22Rv1 (cell line): ENCODE results near the gene DHCR24.

Experiments used
- ZFX ChIP-seq: fragments of 450-650 bp; IDR thresholded peaks from 2 replicates; pipeline ENCODE4 v1.6.1; 2017; ENCODE audit warnings: antibody characterized with exemption, borderline replicate concordance
- TF ChIP-seq, protein P1 (sequence below): fragments of 450-650 bp; IDR thresholded peaks from 2 replicates; pipeline ENCODE4 v1.5.1; 2017; ENCODE audit warnings: mild to moderate bottlenecking

DNA sequence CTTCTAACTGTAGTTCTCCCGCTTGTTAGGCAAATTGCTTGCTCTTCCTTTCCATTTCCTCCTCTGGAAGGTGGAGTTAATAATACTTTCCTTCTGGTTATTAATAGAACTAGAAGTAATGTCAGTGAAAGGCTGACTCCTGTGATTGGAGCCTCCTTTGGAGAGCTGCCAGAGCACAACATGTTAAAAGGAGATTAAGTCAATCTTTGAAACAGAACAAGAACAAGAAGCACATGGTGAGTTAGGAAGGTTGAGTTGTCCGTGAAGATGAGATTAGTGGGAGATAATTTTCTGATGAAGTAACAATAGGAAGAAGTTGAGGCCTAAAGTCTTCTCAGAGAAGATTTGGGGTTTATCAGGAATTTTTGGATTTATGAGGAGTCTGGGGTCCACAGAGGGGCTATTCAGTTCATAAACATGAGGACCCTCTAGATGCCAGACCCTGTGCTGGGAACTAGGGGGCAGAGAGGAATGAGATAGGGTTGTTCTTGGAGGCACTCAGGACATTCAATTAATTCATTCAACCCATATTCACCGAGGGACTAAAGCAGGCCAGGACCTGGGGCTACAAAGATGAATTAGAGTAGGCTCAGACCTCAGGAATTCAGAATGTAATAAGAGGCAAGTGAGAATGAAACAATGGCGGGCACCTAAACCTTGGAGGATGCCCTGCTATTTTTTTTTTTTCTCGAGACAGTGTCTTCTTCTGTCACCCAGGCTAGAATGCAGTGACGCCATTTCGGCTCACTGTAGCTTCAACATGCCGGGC lies 40.7 kb upstream of the DHCR24 start:
- TF ChIP-seq, protein P1, sequence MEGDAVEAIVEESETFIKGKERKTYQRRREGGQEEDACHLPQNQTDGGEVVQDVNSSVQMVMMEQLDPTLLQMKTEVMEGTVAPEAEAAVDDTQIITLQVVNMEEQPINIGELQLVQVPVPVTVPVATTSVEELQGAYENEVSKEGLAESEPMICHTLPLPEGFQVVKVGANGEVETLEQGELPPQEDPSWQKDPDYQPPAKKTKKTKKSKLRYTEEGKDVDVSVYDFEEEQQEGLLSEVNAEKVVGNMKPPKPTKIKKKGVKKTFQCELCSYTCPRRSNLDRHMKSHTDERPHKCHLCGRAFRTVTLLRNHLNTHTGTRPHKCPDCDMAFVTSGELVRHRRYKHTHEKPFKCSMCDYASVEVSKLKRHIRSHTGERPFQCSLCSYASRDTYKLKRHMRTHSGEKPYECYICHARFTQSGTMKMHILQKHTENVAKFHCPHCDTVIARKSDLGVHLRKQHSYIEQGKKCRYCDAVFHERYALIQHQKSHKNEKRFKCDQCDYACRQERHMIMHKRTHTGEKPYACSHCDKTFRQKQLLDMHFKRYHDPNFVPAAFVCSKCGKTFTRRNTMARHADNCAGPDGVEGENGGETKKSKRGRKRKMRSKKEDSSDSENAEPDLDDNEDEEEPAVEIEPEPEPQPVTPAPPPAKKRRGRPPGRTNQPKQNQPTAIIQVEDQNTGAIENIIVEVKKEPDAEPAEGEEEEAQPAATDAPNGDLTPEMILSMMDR: no peak
- no peak for TF ChIP-seq ZFX
